GM19240 (cell line): Measurements from ENCODE around the gene CCR5.
"Not testable (repeated sequence)": the region's sequence is repeated elsewhere in the genome, so short reads cannot be mapped to it uniquely, and the experiment has no call there.

Experiments
- DNase-seq: peaks from one replicate; pipeline ENCODE4 v3.0.0; 2011; ENCODE audit warnings: low spot score; ENCODE audit not compliant: insufficient read length

CCR5 gene

GRCh38 chr3:46370839-46371518 is at the start of gene CCR5:
CCR5 (plus strand) TSS chr3:46370946; CDS start chr3:46372903, 1,957 bp downstream.
- DNase-seq, result no peak

- DNase-seq, result no peak
Observed at GRCh38 chr3:46321461-46322104, 49.2 kb upstream of the CCR5 start.

- DNase-seq, result no peak
Observed at GRCh38 chr3:46324036-46324435, 46.7 kb upstream of the CCR5 start.

GRCh38 chr3:46325645-46326300 is 45.0 kb upstream of the CCR5 start:
- DNase-seq, result no peak

GRCh38 chr3:46330676-46331075 is 40.1 kb upstream of the CCR5 start:
- DNase-seq, result not testable (repeated sequence)

- no peak for DNase-seq
Observed at GRCh38 chr3:46334741-46335478, 35.8 kb upstream of the CCR5 start.

- no peak for DNase-seq
Observed at GRCh38 chr3:46335541-46335940, 35.2 kb upstream of the CCR5 start.

GRCh38 chr3:46337911-46338310 is 32.8 kb upstream of the CCR5 start:
- no peak for DNase-seq

- no peak for DNase-seq
Observed at GRCh38 chr3:46338840-46339239, 31.9 kb upstream of the CCR5 start.

GRCh38 chr3:46344476-46344875 is 26.3 kb upstream of the CCR5 start:
- DNase-seq, result no peak

- DNase-seq, result no peak
Observed at GRCh38 chr3:46348823-46349482, 21.8 kb upstream of the CCR5 start.

GRCh38 chr3:46349484-46350261 is 21.1 kb upstream of the CCR5 start:
- no peak for DNase-seq

GRCh38 chr3:46350262-46350565 is 20.5 kb upstream of the CCR5 start:
- DNase-seq, result no peak

- no peak for DNase-seq
Observed at GRCh38 chr3:46351646-46352045, 19.1 kb upstream of the CCR5 start.

GRCh38 chr3:46353090-46353489 is 17.7 kb upstream of the CCR5 start:
- DNase-seq, result no peak

GRCh38 chr3:46353647-46354410 is 16.9 kb upstream of the CCR5 start, which contains the start of gene CCR2:
CCR2 (plus strand) TSS chr3:46354111; CDS start chr3:46357528, 3,417 bp downstream.
- no peak for DNase-seq

- no peak for DNase-seq
Observed at GRCh38 chr3:46354478-46354877, 16.3 kb upstream of the CCR5 start.

- no peak for DNase-seq
Observed at GRCh38 chr3:46354984-46355383, 15.8 kb upstream of the CCR5 start.

GRCh38 chr3:46356276-46356675 is 14.5 kb upstream of the CCR5 start:
- DNase-seq, result no peak

- DNase-seq, result no peak
Observed at GRCh38 chr3:46356909-46357308, 13.8 kb upstream of the CCR5 start.
